ENCODE results near the gene KLHDC7B. TPM values are rescaled to one million over a fixed set of nuclear protein-coding genes. Genes with fewer than 3 reads are reported as not detected.

KLHDC7B gene
- total and polyA plus RNA-seq, 2 of the 13 experiments (the other 11 are each of a cell fraction or from before 2014, with no cell fraction given), result 0.11 TPM; not detected in 1

- TF ChIP-seq ARID2 (CRISPR knock-in tag; IDR thresholded peaks at IDR 0.05; ENCODE audit: borderline replicate concordance) (0 out of 2 replicates have a peak, but pooled peaks have one; percentile 67), ZSCAN31 (CRISPR knock-in tag; IDR thresholded peaks at IDR 0.05; ENCODE audit: low read depth) (peak; percentile 27; the same call in 1 of the 2 replicates), HBP1 (CRISPR knock-in tag; IDR thresholded peaks at IDR 0.05; ENCODE audit: low read depth) (no peak), SAP130 (CRISPR knock-in tag; IDR thresholded peaks at IDR 0.05; ENCODE audit: low read depth) (peak; percentile 10; the same call in 1 of the 2 replicates), ZNF761 (CRISPR knock-in tag; conservative IDR thresholded peaks at IDR 0.05) (peak; percentile 37; the same call in 1 of the 2 replicates), MXD3 (CRISPR knock-in tag; IDR thresholded peaks at IDR 0.05) (0 out of 2 replicates have a peak, but pooled peaks have one; percentile 3), MED13 (CRISPR knock-in tag; IDR thresholded peaks at IDR 0.05) (0 out of 2 replicates have a peak, but pooled peaks have one; percentile 35), ZBTB14 (CRISPR knock-in tag; IDR thresholded peaks at IDR 0.05) (peak; percentile 64; the same call in 1 of the 2 replicates), NFKBIZ (CRISPR knock-in tag; IDR thresholded peaks at IDR 0.05) (no peak), MAX (IDR thresholded peaks at IDR 0.05) (no peak)
These were observed 37.7 kb downstream of the KLHDC7B start (continued) for GRCh38 chr22:50583294-50583861.
